COR-L47 (cell line): ENCODE measurements around the gene SH3RF3.

Source experiments
- DNase-seq: peaks from one replicate; lab custom pipeline; 2025; lab: John Stamatoyannopoulos, UW

Gene SH3RF3

DNA sequence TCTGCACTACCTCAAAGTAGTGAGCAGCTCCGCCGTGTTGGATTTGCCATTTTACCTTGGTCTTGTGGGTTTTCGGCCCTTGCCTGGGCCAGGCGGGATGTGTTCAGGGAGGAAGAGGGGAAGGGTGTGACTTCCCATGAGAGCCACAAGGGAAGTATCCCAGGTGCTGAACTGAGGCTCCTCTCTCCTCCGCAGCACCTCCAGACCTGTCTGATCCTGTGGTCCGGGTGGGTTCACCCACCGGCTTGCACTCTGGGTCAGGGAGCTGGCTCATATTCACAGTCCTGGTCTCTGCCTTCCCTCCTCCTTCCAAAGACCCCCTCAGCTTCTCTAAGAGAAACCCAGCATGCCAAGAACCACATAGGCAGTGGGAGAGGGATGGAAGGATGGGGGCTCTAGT lies 249.0 kb downstream of the SH3RF3 start:
- no peak for DNase-seq

DNA sequence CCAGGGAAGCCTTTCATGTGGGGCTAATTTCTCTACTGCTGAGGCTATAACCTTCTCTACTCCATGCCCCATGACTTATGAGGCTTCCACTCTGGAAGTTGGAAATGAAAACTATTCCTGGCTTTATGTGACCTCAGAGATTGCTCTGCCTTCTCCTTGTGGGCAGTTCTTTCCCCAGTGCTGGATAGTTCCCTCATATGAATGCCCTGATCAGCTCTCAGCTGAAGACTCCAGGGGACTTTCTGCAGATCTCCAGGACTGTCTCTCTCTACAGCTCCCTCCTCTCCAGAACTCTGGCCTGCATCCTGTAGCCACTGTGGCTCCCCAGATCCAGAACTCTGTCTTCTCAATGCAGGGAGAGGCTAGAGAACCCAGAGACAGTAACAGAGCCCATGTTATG lies 249.7 kb downstream of the SH3RF3 start:
- no peak for DNase-seq

DNA sequence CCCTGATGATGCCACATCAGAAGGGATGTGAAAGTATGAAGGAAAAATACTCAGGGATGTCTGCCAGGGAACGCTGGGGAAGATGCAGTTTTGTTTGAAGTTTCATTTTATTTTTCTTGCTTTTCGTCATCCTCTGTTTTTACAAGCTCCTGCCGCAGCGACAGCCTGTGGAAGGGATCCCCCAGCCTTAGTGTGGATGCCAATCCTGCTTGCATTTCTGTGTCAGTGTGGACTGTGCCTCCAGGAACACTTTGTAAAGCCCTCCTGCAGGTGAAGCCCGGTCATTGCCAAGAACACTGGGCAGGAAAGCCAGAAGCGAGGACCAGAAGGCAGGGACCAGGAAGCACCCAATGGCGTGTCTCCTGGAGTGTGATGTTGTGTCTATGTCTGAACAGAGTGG lies 250.5 kb downstream of the SH3RF3 start:
- DNase-seq: no peak

DNA sequence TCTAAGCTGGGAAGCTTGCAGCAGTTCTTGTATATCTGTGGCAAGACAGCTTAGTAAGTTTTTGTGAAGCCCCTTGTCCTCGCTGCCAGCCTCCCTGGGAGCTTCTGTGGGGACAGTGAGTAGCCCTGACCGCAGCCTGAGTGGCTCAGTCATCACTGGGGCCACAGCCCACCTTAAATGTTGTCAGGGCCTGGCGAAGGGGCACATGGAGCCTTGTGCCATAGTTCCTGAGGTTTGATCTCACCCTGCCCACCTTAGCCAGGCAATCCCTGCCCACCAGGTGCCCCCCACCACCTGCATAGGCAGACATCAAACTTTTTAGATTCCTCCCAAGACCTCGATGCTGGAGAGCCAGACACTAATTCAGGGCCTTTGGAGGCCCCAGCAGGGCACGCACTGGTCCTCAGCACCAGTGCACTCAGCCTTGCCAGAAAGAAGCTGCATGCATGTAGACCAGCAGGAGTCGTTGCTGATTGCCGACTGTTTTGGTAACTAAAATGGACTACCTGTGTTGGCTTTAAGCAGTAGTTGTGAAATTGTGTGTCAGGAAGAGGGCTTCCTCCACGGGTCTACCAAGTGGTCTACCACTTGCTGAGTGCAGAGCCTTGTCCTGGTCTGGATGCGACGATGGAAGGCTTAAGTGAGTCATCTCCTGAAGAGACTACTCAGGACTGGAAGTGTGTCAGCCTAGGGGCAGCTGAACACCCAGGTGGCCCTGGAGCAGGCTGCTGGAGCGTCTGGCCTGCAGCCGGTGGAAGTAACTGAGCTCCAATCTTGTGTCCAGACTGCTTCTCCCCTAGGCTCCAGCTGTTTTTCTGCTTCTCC lies 251.7 kb downstream of the SH3RF3 start:
- DNase-seq: no peak

DNA sequence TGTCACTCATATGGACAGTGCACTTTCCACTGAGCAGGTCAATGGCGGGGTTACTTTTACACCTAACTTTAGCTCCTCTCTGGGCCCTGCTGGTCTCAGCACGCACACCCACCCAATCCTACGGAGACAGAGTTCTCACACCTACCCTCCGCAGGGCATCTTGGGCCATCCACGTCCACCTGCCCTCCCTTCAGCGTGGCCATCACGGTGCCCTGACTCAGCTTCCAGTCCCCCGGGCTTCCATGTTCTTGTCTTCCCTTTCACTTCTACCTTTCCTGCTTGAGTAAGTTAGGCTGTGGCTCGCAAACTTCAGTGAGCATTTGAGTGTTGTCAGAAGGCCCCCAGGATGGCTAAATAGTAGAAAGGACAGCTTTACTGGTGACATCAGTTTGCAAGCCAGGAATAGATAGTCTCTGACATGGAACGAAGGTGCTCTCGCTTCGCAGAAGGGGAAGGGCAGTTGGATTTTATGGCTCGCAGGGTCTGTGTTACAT lies 252.4 kb downstream of the SH3RF3 start:
- DNase-seq: no peak

DNA sequence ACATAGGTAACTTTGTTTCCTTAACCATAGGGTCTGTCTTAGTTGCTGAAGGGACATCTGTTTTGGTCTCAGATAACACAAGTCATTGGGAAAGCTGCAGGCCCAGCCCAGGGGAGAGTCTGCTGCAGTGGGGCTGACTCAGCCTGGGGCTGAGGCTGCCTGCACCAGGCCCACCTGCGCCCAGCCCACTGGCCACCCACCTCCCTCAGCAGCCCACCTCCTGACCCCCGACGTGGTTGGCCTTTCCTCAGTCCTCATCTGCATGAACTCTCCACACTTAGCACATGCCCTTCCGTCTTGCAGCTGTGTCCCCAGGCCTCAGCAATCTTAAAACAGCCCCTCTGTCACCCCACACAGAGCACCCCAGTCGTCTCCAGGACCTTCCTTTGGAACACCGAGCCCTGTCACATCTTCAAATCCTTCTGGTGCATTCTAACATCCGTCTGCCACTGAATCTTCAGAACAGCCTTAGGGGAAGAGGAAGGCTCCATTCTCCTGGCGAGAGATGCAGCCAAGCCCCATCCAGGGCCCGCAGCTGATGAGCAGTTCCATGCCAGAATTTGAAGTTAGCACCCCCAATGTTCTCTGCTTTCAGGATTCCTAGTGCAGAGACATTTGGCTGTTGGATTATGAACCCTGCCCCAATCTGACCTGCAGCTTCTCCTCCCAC lies 253.4 kb downstream of the SH3RF3 start:
- DNase-seq: no peak

DNA sequence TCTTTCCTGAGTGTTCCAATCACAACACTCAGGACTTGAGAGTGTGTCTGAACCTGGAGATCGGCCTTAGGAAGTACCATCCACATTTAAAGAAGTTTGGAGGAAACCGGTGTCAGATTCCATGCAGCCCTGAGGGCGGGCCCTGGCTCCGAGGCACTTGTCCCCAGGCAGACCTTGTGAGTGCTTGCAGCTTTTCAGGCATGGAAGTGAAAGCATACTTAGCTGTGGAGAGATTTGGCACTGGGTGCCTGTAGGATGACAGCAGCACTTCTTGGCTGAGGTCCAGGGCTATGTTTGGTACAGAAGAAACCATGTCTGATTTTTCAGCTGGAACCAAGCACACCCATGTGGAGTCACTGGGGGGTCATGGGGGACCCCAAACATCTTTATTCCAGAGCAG lies 253.9 kb downstream of the SH3RF3 start:
- peak; percentile 61 for DNase-seq

DNA sequence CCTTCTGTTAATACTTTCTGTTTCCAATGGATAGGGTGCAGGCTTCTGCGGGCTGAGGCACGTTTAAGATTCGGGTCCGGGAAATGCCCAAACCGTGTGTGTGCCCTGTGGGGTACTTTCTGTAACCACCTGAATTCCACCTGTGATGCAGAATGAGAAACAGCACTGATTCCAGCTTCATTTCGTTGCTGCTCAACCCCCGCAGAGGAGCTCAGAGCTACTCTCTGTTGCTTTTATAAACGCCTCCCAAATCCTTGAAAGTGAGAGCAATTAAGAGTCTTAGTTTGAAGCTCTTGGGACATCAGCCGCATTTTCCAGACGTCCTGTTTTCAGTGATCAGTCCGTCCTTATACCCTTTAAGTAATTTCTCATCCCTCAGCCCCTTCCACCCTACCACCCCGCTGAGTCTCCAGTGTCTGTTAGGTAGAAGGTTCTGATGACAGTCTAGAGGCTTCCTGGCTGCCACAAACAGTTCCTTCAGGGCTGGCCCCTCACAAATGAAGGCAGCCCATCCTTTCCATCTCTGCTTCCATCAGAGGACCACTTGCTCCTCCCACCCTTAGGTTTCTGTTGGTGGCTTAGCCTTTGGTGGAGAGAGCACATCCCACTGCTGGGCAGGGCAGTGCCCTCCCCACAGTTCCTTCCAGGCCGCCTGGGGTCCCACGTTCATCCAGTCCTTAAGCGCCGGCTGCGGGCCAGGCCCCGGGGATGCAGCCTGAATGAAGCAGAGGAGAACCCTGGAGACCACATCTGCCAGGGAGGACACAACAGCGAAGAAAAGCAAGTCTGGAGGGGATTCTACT lies 254.7 kb downstream of the SH3RF3 start:
- DNase-seq: no peak

DNA sequence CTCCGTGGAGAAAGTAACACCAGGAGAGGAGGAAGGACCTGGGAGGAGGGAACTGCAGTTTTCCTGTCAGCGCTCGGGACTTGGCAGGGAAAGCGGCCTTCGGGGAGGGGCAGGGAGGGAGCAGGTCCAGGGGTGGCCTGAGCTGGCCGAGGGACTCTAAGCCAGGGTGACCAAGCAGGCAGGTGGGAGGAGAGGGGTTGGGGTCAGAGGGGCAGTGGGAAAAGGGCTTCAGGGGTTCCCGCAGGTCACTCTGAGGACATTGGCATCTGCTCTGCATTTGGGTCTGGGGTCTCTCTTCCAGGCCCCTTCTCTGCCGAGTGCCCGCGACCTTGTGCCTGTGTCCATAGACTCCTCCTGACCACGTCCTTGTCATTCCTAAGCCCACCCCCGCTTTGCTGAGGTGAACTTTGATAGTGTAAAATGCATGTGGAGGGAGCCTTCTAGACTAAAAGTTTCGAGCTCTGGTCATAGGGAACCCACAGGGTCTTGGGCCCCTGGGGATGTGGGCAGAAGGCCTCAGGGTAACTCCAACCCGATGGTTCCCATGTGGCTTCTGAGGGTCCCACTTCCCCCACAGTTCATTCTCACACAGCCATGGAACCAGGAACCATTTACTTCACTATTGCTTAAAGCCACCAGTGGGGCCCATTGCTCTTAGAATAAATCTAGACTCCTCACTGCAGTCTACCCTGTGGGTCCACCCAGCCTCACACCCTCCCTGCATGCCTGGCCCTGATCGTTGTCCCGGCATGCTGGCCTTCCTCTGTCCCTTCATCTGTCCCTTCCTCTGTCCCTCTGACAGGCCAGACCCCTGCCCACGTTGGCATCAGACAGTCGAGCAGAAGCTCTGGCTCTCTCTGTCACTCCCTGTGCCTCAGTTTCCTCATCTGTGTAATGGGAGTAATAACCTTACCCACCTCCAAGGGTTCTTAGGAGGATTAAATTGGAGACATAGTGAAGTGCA lies 255.6 kb downstream of the SH3RF3 start:
- DNase-seq: no peak

DNA sequence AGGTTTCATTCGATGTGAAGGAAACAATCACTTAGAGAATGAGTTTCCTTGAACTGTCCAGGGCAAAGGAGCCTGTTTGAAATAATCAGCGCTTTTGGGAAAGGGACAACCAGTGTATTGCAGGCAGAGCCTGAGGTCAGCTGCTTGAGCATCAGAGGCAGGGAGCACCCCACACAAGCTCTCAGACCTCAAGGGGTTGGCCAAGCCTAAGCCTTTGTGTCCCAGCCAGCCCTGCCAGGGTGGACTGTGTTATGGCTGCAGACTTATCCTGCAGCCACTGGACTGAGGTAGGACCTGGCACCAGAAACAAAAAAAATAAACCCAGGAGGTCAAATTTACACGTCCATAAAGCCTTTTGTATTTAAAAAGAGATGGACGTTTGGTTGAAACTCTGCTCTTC lies 256.5 kb downstream of the SH3RF3 start:
- no peak for DNase-seq

DNA sequence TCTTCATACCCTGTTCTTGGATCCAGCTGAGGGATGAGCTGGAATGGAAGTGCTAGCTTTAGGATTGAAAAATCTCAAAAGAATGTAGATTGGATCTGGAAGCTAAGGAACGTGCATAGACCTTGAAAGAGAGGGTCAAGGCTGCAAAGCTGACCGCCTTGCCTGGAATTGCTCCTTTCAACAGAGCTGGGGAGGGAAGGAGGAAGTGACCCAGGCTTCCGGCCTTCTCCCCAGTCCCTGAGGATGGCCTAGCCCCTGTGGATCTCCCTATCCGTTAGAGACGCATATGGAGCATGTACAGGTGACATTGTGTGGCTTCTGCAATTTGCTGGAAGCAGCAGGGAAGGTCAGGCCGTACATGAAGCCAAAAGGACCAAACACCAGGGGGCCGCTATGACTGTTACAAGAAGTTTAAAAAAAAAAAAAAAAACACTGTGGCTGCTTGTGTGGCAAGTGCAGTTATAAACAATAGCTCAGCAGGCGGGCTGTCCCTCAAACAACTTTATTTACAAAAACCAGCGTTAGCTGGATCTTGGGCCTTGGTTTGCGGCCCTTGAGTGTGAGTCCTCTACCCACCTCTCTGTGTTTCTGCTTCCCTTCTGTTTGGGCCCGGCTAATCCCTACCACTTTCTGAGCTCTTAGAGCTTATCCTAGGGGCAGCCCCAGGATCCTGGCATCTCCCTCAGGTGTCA lies 257.1 kb downstream of the SH3RF3 start:
- DNase-seq: peak; percentile 60

DNA sequence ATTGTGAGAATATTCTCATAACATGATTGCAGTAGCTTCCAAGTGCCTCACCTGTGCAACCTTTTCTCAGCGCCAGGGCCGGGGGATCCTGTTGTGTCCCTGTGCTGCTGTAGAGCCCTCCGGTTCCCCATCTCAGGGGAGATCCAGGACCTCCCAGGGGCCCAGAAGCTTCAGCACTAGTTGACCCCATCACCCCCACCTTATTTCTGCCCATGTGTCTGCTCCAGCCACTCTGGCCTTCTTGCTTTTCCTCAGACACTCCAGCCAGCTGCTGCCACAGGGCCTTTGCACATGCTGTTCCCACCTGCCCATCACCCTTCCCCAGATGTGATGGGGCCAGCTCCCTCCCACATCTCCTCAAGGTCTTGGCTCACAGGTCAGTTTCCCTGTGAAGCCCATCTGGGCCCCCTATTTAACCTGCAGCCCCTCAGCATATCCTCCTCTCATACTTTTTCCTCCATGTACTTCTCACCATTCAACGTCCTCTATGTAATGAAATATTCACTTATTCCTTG lies 258.3 kb downstream of the SH3RF3 start:
- DNase-seq: no peak

DNA sequence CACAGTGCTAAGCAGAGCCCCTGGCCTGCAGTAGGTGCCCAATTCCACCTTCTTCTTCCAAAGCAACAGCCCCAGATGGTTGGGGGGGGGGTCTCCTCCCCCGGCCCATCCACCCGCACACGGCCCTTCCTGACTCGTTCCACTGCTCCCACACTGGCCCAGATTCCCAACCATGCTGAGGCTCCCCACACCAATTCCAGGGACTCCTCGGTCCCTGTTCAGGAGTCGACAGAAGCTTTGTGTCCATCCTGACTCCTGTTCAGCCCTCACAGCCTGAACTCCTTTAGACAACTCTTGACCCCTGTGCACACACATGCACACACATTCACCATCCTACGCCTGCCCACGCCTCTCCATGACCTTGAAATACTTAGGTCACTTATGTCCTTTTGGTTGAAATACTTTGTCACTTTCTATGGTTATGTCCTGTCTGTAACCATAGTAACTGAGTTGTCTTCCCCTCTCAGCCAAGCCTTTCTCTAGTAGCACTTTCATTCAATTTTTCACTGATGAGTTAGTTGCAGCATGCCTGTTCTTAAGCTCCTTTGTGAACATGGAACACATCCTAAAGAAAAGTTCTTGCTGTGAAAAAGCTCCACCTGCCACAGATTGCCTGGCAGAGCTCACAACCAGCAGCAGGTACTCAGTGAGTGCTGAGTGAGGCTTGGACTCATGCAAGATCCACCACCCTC lies 258.9 kb downstream of the SH3RF3 start:
- no peak for DNase-seq

DNA sequence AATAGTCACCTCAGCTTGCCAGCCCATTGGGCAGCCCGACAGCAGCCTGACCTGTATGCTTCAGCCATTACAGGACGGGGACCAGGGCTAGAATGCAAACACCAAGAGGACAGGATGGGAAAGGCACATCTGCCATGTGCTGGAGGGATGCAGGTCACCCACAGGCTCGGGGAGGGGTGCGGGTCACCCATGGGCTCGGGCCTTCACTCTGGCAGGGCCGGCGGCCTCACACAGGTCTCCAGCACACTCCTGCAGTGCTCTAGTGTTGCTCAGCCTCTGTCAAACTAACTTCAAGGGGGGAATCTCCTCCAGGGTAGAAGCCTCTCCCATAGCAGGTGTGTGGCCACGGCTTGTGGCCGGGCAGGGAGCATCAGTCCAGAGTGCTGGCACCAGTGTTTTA lies 262.2 kb downstream of the SH3RF3 start:
- no peak for DNase-seq

DNA sequence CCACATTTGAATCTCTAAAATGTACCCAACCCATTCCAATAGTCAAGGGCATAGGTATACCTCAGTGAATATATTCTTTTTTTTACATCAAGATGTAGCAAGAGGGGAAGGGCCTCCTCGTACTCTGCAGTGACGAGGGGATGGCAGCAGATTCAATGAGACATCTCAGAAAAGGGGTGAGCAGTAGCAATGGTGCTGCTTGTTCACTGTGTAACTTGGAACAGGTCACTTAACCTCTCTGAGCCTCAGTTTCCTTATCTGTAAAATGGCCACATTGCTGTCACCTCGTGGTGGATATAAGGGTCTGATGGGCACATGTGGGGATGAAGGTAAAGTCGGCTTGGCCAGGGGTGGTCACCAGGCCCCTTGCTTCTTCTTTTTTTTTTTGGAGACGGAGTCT lies 263.1 kb downstream of the SH3RF3 start:
- DNase-seq: no peak

DNA sequence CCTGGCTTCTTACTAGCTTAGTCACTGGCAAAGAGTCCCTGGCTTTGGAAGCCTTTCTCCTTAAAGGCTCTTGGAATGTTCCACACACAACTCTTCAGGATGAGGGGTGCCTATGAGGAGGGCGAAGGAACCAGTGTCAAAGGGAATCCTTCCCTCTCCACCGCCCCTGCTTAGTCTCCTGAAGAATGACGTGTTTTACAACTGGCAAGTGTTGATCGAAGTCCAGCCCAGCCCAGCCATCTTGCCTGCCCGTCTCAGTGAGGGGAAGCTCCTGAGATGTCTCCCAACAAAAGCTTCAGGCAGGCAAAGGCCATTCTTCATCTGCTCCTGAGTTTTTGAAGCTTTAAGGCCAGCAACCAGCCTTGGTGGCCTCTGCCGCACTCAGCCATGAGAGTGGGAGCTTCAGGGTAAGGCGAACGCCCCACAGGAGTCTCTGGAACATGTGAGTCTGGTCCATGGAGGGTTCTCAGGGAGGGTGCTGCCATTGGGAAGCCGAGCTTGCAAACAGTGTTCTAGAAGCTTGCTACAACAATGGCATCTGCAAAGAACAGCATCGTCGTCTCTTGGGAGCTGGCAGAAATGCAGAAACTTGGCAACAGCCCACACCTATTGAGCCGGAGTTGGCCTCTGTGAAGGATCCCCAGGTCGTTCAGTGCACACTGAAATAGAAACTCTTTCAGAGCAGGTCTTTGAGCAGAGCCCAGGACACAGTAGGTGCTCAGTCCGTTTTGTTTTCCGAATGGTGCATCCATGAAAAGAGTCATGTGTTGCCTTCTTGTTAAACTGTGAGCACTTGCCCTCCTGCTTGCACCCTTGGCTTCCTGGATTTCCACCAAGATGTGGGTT lies 264.0 kb downstream of the SH3RF3 start:
- no peak for DNase-seq

DNA sequence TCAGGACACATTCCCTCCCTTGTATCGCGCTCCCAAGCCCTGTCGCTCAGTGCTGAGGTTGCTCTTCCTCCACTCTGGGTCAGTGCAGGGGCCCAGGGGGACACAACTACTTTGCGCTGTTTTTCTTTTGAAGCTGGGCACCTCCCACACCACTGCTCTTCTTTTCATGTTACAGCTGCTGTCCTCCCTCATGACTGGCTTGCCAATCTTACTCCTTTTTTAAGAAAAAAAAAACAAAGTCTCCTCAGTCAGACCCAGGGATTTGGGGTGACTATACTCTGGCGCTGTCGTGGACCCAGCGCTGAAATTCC lies 264.6 kb downstream of the SH3RF3 start:
- DNase-seq: no peak

DNA sequence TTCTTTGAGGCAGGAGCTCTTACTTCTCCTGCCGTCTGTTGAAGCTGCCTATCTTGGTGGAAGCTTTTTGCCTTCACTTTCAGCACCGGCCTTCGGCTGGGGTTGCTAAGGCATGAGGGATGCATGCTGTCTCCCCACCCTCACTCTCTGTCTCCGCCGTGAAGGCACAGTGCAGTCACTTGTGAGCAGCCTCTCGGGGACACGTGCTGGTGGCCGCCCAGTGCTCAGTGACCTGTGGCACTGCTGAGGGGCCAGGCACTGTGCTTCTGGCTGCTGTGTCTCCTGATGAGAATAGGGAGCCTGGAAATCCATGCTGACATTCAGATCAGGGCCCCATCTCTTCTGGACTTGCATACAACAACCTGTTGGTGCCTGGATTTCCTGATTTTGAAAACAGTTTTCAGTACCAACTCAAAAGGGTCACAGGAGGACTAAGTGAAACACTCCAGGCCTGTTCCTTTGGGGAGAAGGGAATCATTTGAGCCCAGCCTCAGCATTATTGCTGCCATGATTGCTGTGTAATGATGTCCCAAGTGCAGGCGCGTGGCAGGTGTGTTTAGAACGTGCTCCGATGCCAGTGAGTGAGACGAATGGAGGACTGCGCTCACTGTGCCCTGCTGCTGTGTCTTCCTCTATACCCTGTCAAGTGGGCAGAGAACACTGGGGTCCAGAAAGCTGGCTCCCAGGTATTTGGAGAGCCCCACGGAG lies 266.6 kb downstream of the SH3RF3 start:
- no peak for DNase-seq
